PC-3 (cell line): Measurements from ENCODE around the gene WNT7A.

Experiments used
- CTCF ChIP-seq: fragments of 300-600 bp; sonication (generic); conservative IDR thresholded peaks from 2 replicates; pipeline ENCODE4 v1.5.1; 2017; ENCODE audit warnings: antibody characterized with exemption, low read depth, mild to moderate bottlenecking, low read length
- EZH2 ChIP-seq: fragments of 300-600 bp; sonication (generic); IDR thresholded peaks from one replicate; pipeline ENCODE4 v1.6.1; 2017; ENCODE audit warnings: antibody characterized with exemption, mild to moderate bottlenecking, low read length; ENCODE audit not compliant: unreplicated experiment
- EZH2phosphoT487 ChIP-seq: fragments of 300-600 bp; sonication (generic); IDR thresholded peaks from 2 replicates; pipeline ENCODE4 v1.6.1; 2018; ENCODE audit warnings: mild to moderate bottlenecking, antibody characterized with exemption, low read length, borderline replicate concordance

- TF ChIP-seq EZH2 (no peak), CTCF (no peak), EZH2phosphoT487 (no peak)
Measured at GRCh38 chr3:13866041-13866965, 13.6 kb downstream of the WNT7A start.
